Hematopoietic multipotent progenitor cell (in vitro differentiated cells): ENCODE results near the gene PCGF6. TPM values are rescaled to one million over a fixed set of nuclear protein-coding genes. Genes with fewer than 3 reads are reported as not detected.
"Not testable (repeated sequence)": the region's sequence is repeated elsewhere in the genome, so short reads cannot be mapped to it uniquely, and the experiment has no call there.

Source experiments
- DNase-seq, 3 donors: peaks; one replicate each; pipeline ENCODE4 v3.0.0-alpha.2; 2011 to 2015; ENCODE audit warnings: low read depth in 2 of 3, low spot score in 2 of 3
- small RNA-seq: library from RNA; depleted of rRNA; stranded (forward); fragments of <200 nt; gene quantifications from one replicate; pipeline ENCODE3, GENCODE V24; 2012
- total RNA-seq: library from RNA; depleted of rRNA; stranded (reverse); fragments of >200 nt; gene quantifications from one replicate; pipeline ENCODE4 v1.2.3, GENCODE V29; 2012

PCGF6 gene
- total RNA-seq, 1 donor: 4.0 TPM

GRCh38 chr10:103259989-103260388 is 91.0 kb downstream of the PCGF6 start:
- DNase-seq: no peak

GRCh38 chr10:103258928-103259327 is 92.0 kb downstream of the PCGF6 start:
- DNase-seq: not testable (repeated sequence)

GRCh38 chr10:103257812-103258211 is 93.1 kb downstream of the PCGF6 start:
- no peak for DNase-seq

GRCh38 chr10:103256613-103257012 is 94.3 kb downstream of the PCGF6 start:
- DNase-seq: no peak

- no peak for DNase-seq
Measured at GRCh38 chr10:103254538-103255325, 96.2 kb downstream of the PCGF6 start.

- no peak for DNase-seq
Measured at GRCh38 chr10:103254113-103254512, 96.8 kb downstream of the PCGF6 start.

Small RNA genes lying within 50 kb of the gene (small RNA-seq; reads per million reads assigned to genes)
- gene RNU11-3P: not detected

Other genes starting within 250 kb of the PCGF6 start
- gene NT5C2, start 157.9 kb downstream of the PCGF6 start, total RNA-seq: 82.9 TPM
- 0.27 TPM for gene RPEL1, start 105.3 kb downstream of the PCGF6 start, total RNA-seq
- not detected for gene INA, start 74.0 kb downstream of the PCGF6 start, total RNA-seq
- gene TAF5, start 16.8 kb upstream of the PCGF6 start, total RNA-seq: 2.4 TPM
- gene ATP5MK, start 45.3 kb upstream of the PCGF6 start, total RNA-seq: 36.1 TPM
- 35.0 TPM for gene PDCD11, start 45.5 kb upstream of the PCGF6 start, total RNA-seq
- 25.6 TPM for gene CALHM2, start 101.2 kb upstream of the PCGF6 start, total RNA-seq
- not detected for gene CALHM1, start 107.8 kb upstream of the PCGF6 start, total RNA-seq
- 0.27 TPM for gene CALHM3, start 128.1 kb upstream of the PCGF6 start, total RNA-seq
- 6.7 TPM for gene NEURL1, start 142.6 kb upstream of the PCGF6 start, total RNA-seq